ENCODE data around the gene CAMK2G.
A peak's percentile ranks its signal among the peaks of the same experiment; 100 is the strongest.
"Not testable (repeated sequence)": the region's sequence is repeated elsewhere in the genome, so short reads cannot be mapped to it uniquely, and the experiment has no call there.

The CAMK2G gene

DNA sequence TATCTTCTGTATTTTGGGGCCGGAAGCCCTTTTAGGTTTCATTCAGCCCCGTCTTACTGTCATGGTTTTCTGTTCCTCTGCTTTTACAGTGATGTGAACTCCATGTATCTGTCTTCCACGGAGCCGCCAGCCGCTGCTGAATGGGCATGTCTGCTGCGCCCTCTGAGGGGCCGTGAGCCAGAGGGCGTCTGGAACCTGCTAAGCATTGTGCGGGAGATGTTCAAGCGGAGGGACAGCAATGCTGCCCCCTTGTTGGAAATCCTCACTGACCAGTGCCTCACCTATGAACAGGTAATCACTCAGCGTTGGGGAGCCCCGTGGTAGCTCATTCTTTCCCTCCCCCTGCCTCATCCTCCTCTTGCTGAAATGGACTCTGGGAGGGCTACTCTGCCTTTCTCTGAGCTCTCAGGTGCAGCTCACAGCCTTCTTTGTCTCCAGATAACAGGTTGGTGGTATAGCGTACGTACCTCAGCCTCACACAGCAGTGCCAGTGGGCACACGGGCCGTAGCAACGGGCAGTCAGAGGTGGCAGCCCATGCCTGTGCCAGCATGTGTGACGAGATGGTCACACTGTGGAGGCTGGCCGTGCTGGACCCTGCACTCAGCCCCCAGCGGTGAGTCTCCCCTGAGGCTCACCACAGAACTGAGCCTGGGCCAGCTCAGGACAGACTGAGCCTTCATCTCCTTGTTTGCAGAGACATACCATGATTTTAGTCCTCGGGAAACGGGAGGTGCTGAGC lies 83.3 kb downstream of the CAMK2G start:
- DNase-seq (ENCODE audit: low spot score): no peak

DNA sequence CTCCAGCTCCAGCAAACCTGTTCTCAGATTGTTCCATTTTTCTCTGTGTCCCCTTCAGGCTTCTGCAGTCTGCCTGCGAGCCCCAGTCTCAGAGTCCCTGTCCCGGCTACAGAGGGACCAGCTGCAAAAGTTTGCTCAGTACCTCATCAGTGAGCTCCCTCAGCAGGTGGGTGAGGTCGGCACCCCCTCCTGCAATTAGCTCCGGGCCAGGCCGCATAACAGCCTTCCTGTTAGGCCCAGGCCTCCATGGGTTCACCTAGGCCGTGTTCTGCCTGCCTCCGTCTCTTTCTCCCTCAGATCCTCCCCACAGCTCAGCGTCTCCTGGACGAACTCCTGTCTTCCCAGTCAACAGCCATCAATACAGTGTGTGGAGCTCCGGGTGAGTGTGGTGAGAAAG lies 84.7 kb downstream of the CAMK2G start:
- DNase-seq (ENCODE audit: low spot score): no peak

DNA sequence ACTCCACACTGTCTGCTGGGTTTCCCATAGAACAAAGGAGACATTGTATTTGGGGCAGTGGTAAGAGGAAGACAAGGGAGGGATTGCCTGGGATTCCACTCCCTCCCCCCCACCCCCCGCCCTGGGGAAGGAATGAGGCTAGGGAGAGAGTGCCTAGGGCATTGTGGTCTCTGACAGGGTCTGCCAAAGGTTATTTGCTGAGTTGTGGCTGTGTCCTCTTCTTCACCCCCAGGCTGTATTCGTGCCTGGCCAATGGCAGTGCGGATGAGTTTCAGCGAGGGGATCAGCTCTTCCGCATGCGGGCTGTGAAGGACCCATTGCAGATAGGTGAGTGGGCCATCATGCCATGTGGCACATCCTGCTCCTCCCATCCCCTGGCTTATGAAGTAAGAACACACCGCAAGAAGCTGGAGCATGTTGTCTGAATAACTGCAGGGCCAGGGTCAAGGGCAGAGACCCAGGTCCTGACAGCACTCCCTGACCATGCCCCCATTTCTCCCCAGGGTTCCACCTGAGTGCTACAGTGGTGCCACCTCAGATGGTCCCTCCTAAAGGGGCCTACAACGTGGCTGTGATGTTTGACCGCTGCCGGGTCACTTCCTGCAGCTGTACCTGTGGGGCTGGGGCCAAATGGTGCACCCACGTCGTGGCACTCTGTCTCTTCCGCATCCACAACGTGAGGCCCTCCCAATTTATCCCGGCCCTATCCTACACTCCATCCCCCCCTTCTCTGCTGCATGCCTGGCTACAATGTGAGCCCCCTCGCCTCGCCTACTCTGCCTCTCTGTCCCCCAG lies 85.3 kb downstream of the CAMK2G start:
- no peak for DNase-seq (ENCODE audit: low spot score)

DNA sequence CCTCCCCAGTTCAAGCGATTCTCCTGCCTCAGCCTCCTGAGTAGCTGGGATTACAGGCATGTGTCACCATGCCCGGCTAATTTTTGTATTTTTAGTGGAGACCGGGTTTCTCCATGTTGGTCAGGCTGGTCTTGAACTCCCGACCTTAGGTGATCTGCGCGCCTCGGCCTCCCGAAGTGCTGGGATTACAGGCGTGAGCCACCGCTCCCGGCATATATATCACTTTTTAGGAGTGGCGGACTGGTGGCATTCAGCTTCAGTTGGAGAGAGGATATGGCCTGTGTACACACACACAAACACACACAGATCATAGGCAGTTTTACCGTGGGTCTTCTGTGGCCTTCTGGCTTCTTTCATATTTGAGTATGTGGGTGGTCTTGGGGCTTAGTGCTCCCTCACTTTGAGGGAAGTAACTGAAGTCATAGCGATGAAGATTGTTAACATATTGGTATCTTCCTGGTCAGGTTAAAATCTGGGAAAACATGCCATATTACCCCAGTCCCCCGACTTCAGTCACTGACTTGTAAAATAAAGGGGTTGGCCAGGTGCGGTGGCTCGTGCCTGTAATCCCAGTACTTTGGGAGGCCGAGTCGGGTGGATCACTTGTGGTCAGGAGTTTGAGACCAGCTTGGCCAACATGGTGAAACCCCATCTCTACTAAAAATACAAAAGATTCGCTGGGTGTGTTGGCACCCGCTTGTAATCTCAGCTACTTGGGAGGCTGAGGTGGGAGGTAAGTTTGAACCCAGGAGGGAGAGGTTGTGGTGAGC lies 87.1 kb downstream of the CAMK2G start:
- not testable (repeated sequence) for DNase-seq (ENCODE audit: low spot score)

DNA sequence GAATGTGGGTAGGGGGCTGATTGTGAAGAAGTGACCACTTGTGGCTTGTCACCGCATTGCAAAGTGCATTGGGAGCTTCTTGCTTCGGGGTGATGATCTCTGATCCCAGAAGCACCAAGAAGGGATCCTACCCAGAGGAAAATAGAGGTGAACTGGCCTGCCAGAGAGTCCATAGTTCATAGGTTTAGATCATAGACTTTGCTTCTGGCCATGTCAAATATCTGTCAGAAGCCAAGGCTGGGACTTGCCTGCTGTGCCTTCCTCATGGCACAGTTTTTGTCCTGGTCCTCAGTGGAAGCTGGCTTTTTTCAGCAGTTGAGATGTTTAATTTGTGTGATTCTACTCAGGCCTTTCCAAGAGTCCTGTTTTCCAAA lies 87.9 kb downstream of the CAMK2G start:
- DNase-seq (ENCODE audit: low spot score): no peak

DNA sequence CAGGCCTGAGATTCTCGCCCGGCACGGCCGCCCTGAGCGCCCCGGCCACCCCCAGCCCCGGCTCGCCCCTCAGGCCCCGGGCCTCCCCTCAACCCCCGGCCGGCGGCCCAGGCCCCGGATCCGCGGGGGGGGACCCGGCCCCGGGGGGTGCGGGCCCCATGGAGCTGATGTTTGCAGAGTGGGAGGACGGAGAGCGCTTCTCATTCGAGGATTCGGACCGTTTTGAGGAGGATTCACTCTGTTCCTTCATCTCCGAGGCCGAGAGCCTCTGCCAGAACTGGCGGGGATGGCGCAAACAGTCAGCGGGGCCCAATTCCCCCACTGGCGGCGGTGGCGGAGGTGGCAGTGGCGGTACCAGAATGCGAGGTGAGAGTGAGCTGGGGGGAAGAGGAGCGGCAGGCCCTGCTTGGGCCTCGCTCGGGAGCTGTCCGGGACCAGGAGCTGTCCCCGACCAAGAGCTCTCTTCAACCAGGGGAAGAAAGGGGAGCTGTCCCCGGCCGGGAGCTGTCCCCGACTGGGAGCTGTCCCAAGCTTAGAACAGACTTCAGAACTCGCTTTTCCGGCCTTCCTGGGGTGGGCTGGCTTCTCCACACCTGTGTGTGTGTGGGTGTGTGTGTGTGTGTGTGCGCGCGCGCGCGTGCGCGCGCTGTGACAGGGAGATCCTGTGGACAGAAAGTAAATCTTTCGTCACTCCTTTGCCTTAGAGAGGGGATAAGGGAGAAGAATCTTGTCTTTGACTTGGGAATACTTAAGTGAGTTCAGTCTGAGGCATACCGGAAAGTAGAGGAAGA lies 88.4 kb downstream of the CAMK2G start:
- DNase-seq (ENCODE audit: low spot score): peak; percentile 77

DNA sequence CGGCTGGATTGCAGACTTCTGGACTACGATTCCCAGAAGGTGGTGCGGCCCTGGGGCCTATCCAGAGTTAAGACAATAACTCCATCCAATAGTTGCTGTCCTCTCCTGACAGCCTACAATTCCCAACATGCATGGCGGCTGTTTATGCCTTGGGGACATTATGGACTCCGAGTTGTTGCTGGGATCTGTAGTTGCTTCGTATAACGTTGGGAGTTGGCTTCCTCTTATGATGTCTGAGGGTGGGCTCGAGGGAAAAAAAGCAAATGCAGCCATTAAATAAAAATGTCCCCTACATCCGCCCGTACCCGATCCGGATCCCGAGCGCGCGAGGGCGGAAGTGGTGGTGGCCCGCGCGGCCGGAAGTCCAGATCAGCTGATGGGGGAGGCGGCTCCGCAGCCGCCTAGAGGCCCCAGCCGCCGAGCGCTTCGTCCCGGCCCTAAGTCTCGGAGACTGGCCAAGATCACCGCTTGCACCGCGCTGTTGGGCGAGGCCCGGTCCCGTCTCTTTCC lies 89.1 kb downstream of the CAMK2G start, which contains the start of gene ZSWIM8:
Gene ZSWIM8 (plus strand): TSS at position 396 of the 510 bp plus-strand sequence. CDS start 273 bp downstream, outside the sequence.
- peak; percentile 92 for DNase-seq (ENCODE audit: low spot score)

DNA sequence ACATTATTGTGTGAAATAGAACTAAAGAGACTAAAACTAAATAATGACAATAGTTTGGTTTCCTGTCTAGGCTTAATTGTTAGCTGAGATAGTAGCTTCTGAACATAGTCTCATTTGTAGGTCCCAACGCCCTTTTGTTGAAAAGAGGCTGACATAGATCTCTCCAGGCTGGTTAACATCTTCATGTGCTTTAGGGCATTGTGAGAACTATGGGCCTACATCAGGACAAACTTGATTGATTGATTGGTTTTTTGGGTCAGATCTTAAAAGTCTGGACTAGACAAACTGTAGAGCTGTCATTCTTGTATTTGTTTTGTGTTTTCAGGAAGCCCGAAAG lies 91.6 kb downstream of the CAMK2G start:
- DNase-seq (ENCODE audit: low spot score): no peak

DNA sequence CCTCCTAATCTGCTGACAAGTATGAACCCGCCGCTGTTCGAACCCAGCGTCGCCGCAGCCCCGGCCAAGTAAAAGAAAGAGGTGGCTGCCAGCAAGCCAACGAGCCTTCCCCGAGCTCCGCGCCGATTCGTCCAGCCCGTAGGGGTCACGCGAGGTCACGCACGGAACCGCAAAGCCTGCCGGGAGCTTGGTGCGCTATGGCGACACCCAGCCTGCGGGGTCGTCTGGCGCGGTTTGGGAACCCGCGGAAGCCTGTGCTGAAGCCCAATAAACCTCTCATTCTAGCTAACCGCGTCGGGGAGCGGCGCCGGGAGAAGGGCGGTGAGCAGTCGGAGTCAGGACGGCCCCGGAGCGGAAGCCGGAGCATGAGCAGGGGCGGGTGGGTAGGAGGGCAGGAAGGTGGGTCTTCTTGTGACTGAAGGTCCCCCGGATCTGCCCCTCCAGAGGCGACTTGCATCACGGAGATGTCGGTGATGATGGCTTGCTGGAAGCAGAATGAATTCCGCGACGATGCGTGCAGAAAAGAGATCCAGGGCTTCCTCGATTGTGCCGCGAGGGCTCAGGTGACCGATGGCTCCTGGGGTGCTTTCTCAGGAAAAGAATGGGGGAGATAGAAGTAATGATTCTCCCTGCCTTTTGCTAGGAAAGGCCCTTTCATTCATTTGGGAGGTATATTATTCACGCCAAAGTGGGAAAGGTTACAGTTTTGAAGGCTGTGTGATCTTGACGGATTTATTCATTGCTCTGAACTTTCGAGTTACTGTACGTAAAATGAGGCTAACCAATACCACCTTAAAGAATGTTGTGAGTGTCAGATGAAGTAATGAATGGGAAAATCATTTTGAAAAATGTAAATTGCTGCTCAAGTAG lies 92.2 kb downstream of the CAMK2G start, which contains the start of gene CHCHD1:
Gene CHCHD1 (plus strand): TSS at position 170 of the 870 bp plus-strand sequence. CDS start 28 bp downstream, at position 198.
- peak; percentile 92 for DNase-seq (ENCODE audit: low spot score)

DNA sequence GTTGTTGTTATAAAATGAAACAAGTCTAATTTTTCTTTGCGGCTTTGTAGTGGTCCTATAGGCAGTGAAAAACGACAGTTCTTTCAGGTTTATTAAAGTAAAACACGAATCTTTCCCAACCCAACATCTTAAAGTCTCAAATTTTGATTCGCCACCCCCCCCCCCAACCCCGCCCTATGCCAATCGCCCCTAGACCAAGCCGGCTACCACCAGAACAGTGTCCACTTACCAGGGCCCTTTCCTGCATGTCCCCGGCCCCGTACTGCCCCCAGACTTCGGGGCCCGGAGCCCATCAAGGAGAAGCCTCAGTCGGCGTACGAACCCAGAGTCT lies 92.8 kb downstream of the CAMK2G start:
- DNase-seq (ENCODE audit: low spot score): no peak

DNA sequence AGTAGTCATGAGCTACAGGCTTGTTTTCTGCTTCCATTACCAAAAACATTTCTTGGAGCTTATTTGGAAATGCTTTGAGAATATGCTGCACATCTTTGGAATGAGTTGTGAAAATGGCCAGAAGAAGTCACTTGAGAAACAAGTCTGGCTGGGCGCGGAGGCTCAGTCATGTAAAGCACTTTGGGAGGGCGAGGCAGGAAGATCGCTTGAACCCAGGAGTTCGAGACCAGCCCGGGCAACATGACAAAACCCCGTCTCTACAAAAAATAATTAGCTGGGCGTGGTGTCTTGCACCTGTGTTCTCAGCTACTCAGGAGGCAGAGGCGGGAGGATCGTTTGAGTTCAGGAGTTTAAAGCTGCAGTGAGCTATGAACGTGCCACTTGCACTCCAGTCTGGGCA lies 93.4 kb downstream of the CAMK2G start:
- no peak for DNase-seq (ENCODE audit: low spot score)

DNA sequence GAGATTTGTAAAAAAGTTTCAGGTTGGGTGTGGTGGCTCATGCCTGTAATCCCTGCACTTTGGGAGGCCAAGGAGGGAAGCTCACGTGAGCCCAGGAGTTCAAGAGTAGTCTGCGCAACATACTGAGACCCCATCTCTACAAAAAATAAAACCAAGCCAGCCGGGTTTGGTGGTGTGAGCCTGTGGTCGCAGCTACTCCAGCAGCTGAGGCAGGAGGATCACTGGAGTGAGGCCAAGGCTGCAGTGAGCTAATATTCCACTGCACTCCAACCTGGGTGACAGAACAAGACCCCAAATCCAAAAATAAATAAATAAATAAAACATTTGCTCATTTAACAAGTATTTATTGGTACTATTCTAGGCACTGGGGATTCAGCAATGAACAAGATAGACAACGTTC lies 94.1 kb downstream of the CAMK2G start:
- no peak for DNase-seq (ENCODE audit: low spot score)

DNA sequence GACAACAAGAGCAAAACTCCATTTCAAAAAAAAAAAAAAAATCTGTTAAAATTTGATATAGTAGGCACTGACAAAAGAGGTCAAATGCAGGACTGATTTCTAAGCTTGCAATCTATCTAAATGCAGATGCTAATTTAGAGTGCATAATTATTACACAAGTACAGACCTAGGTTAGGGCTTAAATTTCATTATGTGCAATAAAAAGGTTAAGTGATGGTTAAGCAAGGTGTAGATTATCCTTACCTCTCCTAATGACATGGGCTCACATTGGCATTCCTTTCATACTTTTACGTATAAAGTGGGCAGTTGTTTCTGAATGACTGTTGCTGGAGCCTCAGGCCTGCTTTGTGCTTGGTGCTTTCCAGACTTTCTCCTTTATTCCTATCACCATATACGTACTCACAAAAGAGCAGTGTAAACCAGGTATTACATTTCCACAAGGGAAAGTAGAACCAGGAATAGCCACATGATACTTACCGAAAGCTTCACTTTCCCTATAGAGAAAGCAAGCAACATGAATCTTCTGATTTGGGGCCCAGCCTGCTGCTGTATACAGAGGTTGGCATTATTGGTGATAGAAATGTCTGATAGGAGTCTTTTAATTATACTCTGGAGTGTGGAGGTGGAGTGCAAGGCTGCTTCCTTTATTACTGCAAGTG lies 94.7 kb downstream of the CAMK2G start:
- no peak for DNase-seq (ENCODE audit: low spot score)

DNA sequence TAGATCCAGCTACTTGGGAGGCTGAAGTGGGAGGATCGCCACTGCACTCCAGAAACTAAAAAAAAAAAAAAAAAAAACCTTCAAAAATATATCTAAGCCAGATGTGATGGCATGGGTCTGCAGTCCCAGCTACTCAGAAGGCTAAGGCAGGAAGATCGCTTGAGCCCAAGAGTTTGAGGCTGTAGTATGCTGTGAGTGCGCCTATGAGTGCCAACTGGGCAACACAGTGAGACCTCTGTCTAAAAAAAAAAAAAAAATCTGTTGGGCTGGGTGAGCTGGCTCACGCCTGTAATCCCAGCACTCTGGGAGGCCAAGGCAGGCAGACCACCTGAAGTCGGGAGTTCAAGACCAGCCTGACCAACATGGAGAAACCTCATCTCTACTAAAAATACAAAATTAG lies 95.3 kb downstream of the CAMK2G start:
- no peak for DNase-seq (ENCODE audit: low spot score)

DNA sequence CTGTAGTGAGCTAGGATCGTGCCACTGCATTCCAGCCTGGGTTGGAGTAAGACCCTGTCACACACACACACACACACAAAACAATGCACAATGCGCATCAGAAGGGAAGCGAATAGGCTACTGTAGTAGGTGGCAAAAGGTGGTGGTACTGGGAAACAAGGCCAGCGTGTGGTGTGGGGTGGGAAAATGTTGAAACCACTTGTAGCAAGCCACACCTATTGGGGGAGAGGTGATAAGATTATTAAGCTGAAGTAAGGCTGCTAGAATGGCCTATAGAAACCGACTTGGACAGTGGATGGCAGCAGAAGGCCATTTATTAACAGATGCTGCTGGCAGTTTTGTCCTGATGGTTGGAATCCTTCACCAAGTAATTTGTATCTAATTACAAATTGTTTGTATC lies 99.7 kb downstream of the CAMK2G start:
- DNase-seq (ENCODE audit: low spot score): no peak

DNA sequence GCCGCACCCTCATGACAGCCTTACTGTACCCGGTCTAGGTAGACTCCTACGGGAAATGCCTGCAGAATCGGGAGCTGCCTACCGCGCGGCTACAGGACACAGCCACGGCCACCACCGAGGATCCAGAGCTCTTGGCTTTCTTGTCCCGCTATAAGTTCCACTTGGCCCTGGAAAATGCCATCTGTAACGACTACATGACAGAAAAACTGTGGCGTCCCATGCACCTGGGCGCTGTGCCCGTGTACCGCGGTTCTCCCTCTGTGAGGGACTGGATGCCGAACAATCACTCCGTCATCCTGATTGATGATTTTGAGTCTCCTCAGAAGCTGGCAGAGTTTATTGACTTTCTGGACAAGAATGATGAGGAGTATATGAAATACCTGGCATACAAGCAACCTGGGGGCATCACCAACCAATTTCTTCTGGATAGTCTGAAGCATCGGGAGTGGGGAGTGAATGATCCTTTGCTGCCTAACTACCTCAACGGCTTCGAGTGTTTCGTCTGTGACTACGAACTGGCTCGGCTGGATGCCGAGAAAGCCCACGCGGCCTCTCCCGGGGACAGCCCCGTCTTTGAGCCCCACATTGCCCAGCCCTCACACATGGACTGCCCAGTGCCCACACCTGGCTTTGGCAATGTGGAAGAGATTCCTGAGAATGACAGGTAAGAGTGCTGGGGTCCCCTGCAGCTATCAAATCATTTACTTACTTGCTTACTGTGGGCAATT lies 101.0 kb downstream of the CAMK2G start:
- no peak for DNase-seq (ENCODE audit: low spot score)

DNA sequence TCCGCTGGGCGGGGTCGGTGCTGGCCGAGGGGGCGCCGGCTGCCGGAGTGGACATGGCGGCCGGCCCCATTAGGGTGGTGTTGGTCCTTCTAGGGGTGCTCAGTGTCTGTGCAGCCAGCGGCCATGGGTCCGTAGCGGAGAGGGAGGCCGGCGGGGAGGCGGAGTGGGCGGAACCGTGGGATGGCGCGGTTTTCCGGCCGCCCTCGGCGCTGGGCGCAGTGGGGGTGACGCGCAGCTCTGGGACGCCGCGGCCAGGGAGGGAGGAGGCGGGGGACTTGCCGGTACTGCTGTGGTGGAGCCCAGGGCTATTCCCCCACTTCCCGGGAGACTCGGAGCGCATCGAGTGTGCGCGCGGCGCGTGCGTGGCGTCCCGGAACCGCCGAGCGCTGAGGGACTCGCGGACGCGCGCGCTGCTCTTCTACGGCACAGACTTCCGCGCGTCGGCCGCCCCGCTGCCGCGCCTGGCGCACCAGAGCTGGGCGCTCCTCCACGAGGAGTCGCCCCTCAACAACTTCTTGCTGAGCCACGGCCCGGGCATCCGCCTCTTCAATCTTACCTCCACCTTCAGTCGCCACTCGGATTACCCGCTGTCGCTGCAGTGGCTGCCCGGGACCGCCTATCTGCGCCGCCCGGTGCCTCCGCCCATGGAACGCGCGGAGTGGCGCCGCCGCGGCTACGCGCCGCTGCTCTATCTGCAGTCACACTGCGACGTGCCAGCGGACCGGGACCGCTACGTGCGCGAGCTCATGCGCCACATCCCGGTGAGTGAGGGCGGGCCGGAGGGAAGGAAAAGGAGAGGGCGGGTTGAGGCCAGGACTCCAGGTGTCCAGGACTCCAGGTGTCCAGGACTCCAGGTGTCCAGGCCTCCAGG lies 101.8 kb downstream of the CAMK2G start:
- DNase-seq (ENCODE audit: low spot score): peak; percentile 83

DNA sequence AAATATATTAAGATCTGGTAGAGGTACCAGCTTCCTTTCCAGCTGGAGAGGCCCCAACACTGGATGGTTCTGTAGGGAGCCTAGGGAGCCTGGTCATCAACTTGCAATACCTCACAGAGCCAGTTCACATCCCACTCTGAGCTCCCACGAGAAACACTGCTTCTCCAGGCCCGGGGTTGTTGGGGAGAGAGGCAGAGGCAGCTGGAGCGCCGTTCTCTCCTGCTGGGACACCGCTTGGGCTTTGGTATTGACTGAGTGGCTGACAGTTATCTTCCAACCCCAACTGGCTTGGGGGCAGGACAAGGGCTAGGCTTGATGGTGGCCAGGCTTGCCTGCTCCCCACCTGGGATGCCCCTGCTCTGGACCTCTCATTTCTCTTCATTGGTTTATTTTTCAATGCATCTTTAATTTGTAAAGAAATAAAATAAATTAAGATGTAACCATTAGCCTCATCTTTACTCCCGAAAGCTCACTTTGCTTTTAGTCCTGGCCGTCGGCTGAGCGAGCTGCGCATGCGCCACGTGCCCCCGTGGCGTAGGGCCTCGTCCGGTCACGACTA lies 102.6 kb downstream of the CAMK2G start:
- DNase-seq (ENCODE audit: low spot score): peak; percentile 97

Measured in iPS-NIHi11 (cell line).